Measurements from ENCODE around the gene CYP4F11.

Gene CYP4F11

DNA sequence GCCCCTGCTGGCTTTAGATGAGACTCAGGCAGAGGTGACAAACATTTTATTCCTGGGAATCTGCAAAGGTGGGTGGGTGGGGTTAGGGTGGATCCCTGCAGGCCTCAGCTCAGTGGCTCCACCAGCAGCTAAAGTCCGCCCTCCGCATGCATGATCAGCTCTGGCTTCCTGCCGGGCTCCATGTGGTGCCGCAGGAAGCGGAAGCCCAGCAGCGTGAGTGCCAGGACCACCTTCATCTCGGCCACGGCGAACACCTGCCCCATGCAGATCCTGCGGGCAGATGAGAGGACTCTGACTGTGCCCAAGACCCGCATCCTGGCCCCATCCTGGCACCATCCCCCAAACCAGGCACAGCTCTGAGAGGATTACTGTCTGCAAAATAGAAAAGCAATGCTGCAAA lies 62.8 kb downstream of the CYP4F11 start:
- Histone ChIP-seq H3K27me3 (peaks cover 0 to 36% of the 10 kb centered on the region in 2 donors), H3K27ac (no peak overlapping the region), H3K36me3 (no peaks in the 10 kb centered on the region), H3K9me3 (no peaks in the 10 kb centered on the region), H3K4me3 (no peak overlapping the region), H3K4me1 (no peaks in the 10 kb centered on the region)
- intact Hi-C loops (cut with DNase I; ENCODE audit: low total_unique reads), result loop anchor here (10.0 kb wide), 1 partner anchor 247 kb away; no protein-coding TSS in a partner anchor
- DNase-seq, result no peak
- TF ChIP-seq CTCF (IDR thresholded peaks at IDR 0.05), result no peak

DNA sequence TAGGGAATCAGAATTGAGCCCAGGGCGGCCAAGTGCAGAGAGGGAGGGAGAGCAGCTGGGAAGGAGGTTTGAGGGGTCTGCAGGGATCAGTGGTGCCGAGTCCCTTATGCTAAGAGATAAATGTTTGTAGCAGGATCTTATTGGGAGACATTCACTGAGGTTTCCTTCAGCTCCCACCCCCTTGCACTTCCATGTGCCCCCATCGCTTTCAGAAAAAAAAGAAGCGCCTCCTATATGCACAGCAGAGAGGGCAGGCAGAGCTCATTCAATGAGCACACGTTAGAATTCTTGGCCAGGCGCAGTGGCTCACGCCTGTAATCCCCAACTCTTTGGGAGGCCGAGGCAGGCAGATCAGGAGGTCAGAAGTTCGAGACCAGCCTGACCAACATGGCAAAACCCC lies 64.5 kb downstream of the CYP4F11 start:
- no peak for TF ChIP-seq CTCF (IDR thresholded peaks at IDR 0.05)
- Histone ChIP-seq H3K4me1 (no peaks in the 10 kb centered on the region), H3K27me3 (peaks cover 0 to 34% of the 10 kb centered on the region in 2 donors), H3K36me3 (no peaks in the 10 kb centered on the region), H3K27ac (no peak overlapping the region), H3K9me3 (no peaks in the 10 kb centered on the region), H3K4me3 (no peak overlapping the region)
- DNase-seq, result no peak
- intact Hi-C loops (cut with DNase I; ENCODE audit: low total_unique reads), result loop anchor here (10.0 kb wide), 1 partner anchor 245 kb away; no protein-coding TSS in a partner anchor

DNA sequence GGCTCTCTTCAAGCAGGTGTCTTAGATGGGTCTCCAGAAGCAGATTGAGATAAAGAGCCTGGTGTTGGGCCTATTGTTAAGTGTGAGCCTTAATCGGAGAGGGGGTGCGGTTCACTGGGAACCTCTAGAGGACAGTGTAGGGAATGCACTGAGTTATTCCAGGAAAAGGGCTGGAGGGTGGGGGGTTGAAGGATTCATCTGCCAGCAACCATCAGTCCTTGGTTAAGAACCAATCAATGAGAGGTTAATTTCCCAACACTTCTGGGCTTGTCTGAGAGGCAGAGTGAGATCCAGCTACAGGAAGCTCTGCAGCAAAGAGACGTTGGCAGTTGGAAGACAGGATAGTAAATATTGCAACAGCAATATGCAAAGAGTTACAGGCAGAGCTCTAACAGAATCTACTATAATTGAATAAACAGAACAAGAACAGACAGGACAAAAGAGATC lies 65.2 kb downstream of the CYP4F11 start:
- intact Hi-C loops (cut with DNase I; ENCODE audit: low total_unique reads), result no loop called here

DNA sequence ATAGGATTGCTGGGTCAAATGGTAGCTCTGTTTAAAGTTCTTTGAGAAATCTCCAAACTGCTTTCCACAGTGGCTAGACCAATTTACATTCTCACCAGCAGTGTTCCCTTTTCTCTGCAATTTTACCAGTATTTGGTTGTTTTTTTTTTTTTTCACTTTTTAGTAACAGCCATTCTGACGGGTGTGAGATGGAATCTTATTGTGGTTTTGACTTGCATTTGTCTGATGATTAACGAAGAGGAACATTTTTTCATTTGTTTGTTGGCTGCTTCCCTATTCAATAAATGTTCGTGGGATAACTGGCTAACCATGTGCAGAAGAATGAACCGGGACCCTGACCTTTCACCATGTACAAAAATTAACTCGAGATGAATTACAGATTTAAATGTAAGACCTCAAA lies 67.7 kb downstream of the CYP4F11 start:
- H3K36me3 ChIP-seq, result no peaks in the 10 kb centered on the region
- no peak overlapping the region for H3K27ac ChIP-seq
- intact Hi-C loops (cut with DNase I; ENCODE audit: low total_unique reads), result no loop called here
- H3K9me3 ChIP-seq, result no peaks in the 10 kb centered on the region
- H3K4me1 ChIP-seq, result no peaks in the 10 kb centered on the region
- H3K27me3 ChIP-seq, result peaks cover 0 to 36% of the 10 kb centered on the region in 2 donors
- no peak overlapping the region for H3K4me3 ChIP-seq
- TF ChIP-seq CTCF (IDR thresholded peaks at IDR 0.05), result no peak
- no peak for DNase-seq

More for the DNA sequence above, 65.2 kb downstream of the CYP4F11 start:
- Histone ChIP-seq H3K4me1 (no peaks in the 10 kb centered on the region), H3K9me3 (no peaks in the 10 kb centered on the region), H3K27me3 (peaks cover 0 to 38% of the 10 kb centered on the region in 2 donors), H3K36me3 (no peaks in the 10 kb centered on the region), H3K27ac (no peak overlapping the region), H3K4me3 (no peak overlapping the region)
- DNase-seq, result peak in 1 of 2 donors; percentile 24
- peak; percentile 50 to 54 for TF ChIP-seq CTCF (IDR thresholded peaks at IDR 0.05)

DNA sequence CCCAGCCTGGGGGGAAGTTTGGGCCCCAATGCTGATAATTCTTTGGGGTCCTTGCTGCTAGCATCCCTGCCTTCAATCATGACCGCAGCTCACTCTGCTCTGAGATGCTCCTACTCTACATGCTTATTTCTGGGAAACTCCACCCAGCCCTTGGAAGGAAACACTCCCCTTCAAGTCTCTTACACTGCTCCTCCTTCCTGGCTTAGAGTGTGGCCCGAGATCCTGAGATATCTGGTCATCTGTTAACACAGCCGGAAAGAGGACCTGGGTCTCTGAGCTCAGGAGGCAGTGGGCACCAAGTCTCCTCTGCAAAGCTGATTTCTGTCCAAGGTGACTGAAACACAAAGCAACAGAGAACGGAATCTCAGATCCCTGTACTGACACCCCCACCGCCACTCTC lies 69.5 kb downstream of the CYP4F11 start:
- Histone ChIP-seq H3K27me3 (peaks cover 0 to 29% of the 10 kb centered on the region in 2 donors), H3K4me3 (no peak overlapping the region)
- intact Hi-C loops (cut with DNase I; ENCODE audit: low total_unique reads), result no loop called here

More for the DNA sequence above, 69.5 kb downstream of the CYP4F11 start:
- Histone ChIP-seq H3K36me3 (no peaks in the 10 kb centered on the region), H3K4me1 (no peaks in the 10 kb centered on the region), H3K9me3 (no peaks in the 10 kb centered on the region), H3K27ac (no peak overlapping the region)
- DNase-seq, result no peak
- no peak for TF ChIP-seq CTCF (IDR thresholded peaks at IDR 0.05)
